GM12892 (cell line): Measurements from ENCODE around the gene TMIGD2.

Source experiments
- POLR2A ChIP-seq: IDR thresholded peaks from 2 replicates; pipeline ENCODE4 v1.6.1; 2011; ENCODE audit warnings: low read depth, low read length, control low read depth
- TAF1 ChIP-seq: IDR thresholded peaks from 2 replicates; pipeline ENCODE4 v1.6.1; 2011; ENCODE audit warnings: low read depth, mild to moderate bottlenecking, control low read depth, low read length, borderline replicate concordance

DNA sequence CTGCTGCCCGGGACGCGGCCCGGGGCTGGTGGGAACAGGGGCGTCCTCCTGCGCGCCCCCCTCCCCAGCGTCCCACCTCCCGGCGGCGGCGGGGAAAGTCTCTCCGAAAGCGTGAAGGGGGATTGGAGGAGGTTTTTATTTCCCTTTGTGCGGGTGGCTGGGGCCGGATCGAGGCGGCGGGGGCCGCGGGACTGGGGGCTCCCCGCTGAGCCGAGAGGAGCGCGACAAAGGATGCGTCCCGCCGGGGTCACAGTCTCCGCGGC, 23.0 kb downstream of the TMIGD2 start:
- TF ChIP-seq TAF1: no peak
- TF ChIP-seq POLR2A: no peak
